Bronchial epithelial cell (primary cell): ENCODE measurements around the gene HSBP1. TPM values are rescaled to one million over a fixed set of nuclear protein-coding genes. Genes with fewer than 3 reads are reported as not detected.

Source experiments
- DNase-seq: peaks from one replicate; pipeline ENCODE4 v3.0.0-alpha.2; 2010; ENCODE audit warnings: low read depth
- FAIRE-seq: peaks from 2 replicates; lab custom pipeline; 2011; peaks lifted over from hg19 to GRCh38; lab: Jason Lieb, UNC
- H3K27me3 ChIP-seq: 2 replicates; pipeline ENCODE4 v1.5.1; 2011; ENCODE audit warnings: low read length; ENCODE audit not compliant: control insufficient read depth, insufficient read depth
- H3K36me3 ChIP-seq: 2 replicates; pipeline ENCODE4 v1.5.1; 2011; ENCODE audit warnings: low read length; ENCODE audit not compliant: control insufficient read depth, insufficient read depth
- H3K4me3 ChIP-seq: 2 replicates; pipeline ENCODE4 v1.5.1; 2011; ENCODE audit warnings: mild to moderate bottlenecking, low read depth, low read length, control low read depth
- total RNA-seq: library from RNA; depleted of rRNA; stranded (reverse); fragments of >200 nt; gene quantifications from 2 replicates; pipeline ENCODE4 v1.2.1, GENCODE V29; 2014
- TF ChIP-seq, protein P1 (sequence below): IDR thresholded peaks from 2 replicates; pipeline ENCODE4 v1.5.1; 2011; ENCODE audit warnings: mild to moderate bottlenecking, moderate library complexity, low read length, control low read depth, inconsistent platforms; ENCODE audit not compliant: insufficient read depth, severe bottlenecking

The HSBP1 gene
- total RNA-seq, 1 donor from 2014 or later, result 20.0 TPM

DNA sequence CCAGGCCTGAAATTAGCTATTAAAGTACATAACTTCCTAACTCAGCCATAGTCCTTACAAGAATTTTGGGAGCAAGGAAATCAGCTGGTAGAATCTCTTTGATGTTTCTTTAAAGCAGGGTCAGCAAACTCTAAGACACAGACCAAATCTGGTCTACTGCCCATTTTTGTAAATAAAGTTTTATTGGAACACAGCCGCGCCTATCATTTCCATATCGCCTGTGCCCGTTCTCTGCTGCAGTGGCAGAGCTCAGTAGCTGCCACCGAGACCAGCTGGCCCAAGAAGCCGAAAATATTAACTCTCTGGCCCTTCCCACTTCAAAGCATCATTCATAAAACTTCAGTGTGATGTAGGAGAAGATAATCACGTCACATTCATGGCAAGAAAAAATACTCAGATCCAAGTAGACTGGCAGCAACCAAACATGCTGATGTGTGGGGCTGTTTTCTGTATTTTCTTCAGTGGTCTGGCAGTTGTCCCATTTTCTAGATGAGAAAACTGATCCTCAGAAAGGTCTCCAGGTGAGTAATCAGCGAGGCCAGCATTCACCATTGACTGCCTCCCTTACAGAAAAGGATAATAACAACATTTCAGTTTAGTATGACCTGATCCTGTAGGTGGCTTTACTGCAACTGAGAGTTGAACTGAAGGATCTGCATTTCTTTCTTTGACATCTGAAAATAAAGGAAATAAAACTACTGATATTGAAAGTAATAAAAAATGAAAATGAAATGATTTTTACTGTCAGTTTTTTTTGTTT is 18.0 kb upstream of the HSBP1 start:
- TF ChIP-seq, protein P1, sequence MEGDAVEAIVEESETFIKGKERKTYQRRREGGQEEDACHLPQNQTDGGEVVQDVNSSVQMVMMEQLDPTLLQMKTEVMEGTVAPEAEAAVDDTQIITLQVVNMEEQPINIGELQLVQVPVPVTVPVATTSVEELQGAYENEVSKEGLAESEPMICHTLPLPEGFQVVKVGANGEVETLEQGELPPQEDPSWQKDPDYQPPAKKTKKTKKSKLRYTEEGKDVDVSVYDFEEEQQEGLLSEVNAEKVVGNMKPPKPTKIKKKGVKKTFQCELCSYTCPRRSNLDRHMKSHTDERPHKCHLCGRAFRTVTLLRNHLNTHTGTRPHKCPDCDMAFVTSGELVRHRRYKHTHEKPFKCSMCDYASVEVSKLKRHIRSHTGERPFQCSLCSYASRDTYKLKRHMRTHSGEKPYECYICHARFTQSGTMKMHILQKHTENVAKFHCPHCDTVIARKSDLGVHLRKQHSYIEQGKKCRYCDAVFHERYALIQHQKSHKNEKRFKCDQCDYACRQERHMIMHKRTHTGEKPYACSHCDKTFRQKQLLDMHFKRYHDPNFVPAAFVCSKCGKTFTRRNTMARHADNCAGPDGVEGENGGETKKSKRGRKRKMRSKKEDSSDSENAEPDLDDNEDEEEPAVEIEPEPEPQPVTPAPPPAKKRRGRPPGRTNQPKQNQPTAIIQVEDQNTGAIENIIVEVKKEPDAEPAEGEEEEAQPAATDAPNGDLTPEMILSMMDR, result no peak
- FAIRE-seq (no peak), DNase-seq (no peak)
- Histone ChIP-seq H3K27me3 (no peaks in the 10 kb centered on the region), H3K4me3 (no peak overlapping the region), H3K36me3 (no peaks in the 10 kb centered on the region)

DNA sequence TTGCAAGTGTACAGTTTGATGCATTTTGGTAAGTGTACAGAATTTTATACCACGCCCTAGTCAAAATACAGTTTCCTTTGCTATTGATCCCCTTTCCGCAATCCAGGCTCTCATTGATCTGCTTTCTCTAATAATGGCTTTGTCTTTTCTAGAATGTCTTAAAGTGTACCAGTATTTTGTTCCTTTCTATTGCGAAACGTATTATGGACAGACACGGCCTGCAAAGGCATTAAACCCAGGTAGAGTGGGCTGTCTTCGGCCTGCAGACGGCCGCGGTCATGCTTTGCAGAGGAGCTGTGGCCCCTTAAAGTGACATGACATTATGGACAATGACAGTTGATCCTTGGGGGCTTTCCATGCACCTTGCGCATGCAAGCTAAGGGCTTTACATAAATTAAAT is 15.9 kb upstream of the HSBP1 start:
- TF ChIP-seq, protein P1, result no peak
- no peak for DNase-seq
- H3K4me3 ChIP-seq, result no peak overlapping the region
- H3K36me3 ChIP-seq, result no peaks in the 10 kb centered on the region
- FAIRE-seq, result no peak
- no peaks in the 10 kb centered on the region for H3K27me3 ChIP-seq

DNA sequence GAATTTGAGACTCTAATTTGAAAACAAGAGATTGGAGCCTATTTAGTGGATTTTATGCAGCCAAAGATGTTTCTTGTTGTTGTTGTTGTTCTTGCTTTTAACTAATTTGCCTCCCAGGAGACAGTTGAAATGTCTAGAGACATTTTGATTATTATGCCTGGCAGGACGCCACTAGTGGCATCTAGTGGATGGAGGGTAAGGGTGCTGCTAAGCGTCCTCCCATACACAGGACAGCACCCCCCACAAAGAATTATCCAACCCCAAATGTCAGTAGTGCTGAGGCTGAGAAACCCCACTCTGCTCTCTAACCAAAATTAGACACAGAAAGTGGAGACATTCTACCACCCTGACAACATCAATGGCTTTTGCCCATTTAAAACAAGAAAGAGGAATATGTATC is 15.4 kb upstream of the HSBP1 start:
- Histone ChIP-seq H3K36me3 (no peaks in the 10 kb centered on the region), H3K4me3 (no peak overlapping the region), H3K27me3 (no peaks in the 10 kb centered on the region)
- DNase-seq, result no peak
- no peak for FAIRE-seq
- TF ChIP-seq, protein P1, result no peak

- no peaks in the 10 kb centered on the region for H3K27me3 ChIP-seq
- TF ChIP-seq, protein P1, result peak; percentile 30
- DNase-seq, result peak; percentile 41
- no peak overlapping the region for H3K4me3 ChIP-seq
- FAIRE-seq, result no peak
- H3K36me3 ChIP-seq, result no peaks in the 10 kb centered on the region
Observed at GRCh38 chr16:83793179-83793578, 14.6 kb upstream of the HSBP1 start.

DNA sequence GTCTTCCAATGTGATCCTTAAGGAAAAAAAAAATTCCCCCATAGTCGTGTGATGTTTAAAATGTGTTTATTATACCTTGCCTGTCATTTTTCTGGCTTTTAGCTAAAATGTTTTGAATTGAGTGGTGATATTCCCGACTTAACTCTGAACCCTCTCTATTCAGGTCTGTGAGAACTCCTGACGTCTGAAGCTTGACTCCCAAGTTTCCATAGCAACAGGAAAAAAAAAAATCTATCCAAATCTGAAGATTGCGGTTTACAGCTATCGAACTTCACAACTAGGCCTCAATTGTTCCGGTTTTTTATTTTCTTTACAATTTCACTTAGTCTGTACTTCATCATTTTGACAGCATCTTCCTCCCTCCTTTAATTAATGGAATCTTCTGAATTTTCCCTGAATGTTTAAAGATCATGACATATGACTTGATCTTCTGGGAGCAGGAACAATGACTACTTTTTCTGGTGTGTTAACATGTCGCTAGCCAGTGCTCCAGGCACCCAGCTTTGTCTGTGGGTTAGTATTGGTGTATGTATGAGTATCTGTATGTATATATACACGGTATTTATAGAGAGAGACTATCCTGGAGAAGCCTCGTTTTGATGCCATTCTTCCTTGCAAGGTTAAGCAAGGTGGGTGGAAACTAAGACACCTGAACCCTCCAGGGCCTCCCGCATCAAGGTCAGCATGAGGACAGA is 12.8 kb upstream of the HSBP1 start:
- DNase-seq (no peak), FAIRE-seq (no peak)

More for the DNA sequence above, 12.8 kb upstream of the HSBP1 start:
- no peaks in the 10 kb centered on the region for H3K27me3 ChIP-seq
- H3K36me3 ChIP-seq, result no peaks in the 10 kb centered on the region
- TF ChIP-seq, protein P1, result no peak
- no peak overlapping the region for H3K4me3 ChIP-seq
